HFF-Myc (cell line): ENCODE data around the gene SOD3.

ENCODE experiments used
- DNase-seq: peaks from one replicate; pipeline ENCODE4 v3.0.0-alpha.2; 2011; ENCODE audit warnings: low read depth; ENCODE audit errors: extremely low read depth
- H3K4me3 ChIP-seq: replicated peaks from 2 replicates; pipeline ENCODE4 v1.5.1; 2011; ENCODE audit warnings: low read depth, mild to moderate bottlenecking, control low read depth, low read length
- TF ChIP-seq, protein P1 (sequence below): IDR thresholded peaks from 2 replicates; pipeline ENCODE4 v1.5.1; 2012; ENCODE audit warnings: mild to moderate bottlenecking, low read depth, low read length, control low read depth; ENCODE audit errors: missing control alignments

The SOD3 gene

DNA sequence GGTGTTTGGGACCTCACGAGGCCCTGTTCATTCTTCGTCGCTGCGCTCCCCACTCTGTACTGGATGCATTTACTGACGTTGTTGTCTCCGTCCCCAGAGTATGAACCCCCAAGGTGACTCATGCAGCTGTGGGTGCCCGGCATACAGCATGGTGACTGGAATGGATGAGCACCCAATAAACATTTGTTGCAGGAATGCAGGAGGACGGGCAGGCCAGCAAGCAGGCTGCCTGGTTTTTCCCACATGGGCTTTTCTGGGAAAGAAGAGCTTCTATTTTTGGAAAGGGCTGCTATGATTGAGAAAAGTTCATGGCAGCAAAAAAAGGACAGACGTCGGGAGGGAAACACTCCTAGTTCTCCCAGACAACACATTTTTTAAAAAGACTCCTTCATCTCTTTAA is 893 bp upstream of the SOD3 start:
- no peak for DNase-seq
- no peak overlapping the region for H3K4me3 ChIP-seq
- TF ChIP-seq, protein P1, sequence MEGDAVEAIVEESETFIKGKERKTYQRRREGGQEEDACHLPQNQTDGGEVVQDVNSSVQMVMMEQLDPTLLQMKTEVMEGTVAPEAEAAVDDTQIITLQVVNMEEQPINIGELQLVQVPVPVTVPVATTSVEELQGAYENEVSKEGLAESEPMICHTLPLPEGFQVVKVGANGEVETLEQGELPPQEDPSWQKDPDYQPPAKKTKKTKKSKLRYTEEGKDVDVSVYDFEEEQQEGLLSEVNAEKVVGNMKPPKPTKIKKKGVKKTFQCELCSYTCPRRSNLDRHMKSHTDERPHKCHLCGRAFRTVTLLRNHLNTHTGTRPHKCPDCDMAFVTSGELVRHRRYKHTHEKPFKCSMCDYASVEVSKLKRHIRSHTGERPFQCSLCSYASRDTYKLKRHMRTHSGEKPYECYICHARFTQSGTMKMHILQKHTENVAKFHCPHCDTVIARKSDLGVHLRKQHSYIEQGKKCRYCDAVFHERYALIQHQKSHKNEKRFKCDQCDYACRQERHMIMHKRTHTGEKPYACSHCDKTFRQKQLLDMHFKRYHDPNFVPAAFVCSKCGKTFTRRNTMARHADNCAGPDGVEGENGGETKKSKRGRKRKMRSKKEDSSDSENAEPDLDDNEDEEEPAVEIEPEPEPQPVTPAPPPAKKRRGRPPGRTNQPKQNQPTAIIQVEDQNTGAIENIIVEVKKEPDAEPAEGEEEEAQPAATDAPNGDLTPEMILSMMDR, result no peak

DNA sequence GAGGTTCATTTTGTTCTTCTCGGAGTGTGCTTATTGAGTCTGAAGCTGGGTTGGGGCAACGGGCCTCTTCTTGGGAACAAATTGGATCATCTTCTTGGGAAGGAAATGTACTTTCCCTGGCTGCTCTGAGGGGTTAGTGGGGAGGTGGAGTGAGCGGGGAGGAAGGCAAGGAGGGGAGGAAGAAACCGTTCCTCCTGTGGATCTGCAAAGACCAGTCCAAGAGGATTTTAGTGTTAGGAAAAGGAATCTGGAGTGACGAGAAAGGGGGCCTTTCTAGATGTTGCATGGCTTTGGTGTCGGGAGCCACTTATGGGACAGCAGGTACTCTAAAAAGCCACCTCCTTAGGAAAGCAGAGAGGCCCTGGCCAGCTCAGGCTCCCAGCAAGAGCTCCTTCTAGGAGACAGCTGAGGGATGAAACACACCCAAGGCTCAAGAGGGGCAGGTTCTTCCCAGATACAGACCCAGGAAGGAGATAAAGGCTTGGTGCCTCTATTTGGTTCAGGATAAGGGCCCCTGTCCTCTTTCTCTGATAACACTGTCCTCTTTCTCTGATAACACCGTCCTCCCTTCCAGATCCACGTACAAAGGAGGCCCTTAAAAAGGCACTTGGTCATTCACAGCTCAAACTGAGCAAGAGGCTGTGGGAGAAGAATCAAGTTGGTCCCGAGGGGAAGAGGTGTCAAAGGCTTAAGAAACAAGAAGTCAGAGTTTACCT is 451 bp downstream of the SOD3 start:
- no peak for DNase-seq
- TF ChIP-seq, protein P1, result no peak
- H3K4me3 ChIP-seq, result no peak overlapping the region

DNA sequence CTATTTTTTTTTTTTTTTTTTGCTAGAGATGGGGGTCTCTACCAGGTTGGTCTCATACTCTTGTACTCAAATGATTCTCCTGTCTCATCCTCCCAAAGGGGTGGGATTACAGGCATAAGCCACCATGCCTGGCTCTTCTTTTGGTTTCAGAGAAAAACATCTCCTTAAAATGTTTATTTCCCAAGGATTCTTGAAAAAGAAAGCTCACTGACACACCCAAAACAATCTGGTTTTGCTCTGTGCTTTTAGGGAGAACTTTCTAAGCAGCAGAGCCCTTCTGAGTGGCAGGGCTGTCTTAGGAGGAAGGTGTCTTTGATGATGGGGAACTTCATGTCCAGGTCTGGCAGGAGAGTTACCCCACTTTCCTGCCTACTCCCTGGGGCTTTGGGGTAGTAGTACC is 1.2 kb downstream of the SOD3 start:
- DNase-seq, result no peak
- no peak overlapping the region for H3K4me3 ChIP-seq
- TF ChIP-seq, protein P1, result no peak

DNA sequence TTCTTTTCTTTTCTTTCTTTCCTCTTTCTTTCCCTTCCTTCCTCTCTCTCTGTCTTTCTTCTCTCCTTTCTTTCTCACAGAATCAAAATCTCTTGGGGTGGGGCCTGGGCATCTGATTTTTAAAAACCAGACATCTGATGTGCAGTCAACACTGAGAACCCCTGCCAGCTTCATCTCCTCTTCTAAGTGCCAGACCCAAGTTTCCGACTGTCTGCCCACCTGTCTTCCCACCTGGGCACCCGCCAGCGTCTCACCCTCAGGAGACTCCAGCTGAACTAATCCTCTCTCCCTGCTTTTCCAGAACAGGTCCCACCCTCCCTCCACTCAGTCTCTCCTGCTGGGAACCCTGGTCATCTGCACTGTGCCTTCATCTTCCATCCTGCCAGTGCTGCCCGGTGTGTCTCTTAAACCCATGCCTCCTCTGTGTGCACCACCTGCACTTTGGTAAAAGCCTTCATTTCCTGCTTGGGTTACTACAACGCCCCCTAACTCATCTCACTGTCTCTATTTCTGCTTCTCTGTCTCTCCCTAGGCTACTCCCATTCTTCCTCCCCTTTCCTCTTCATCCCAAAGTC is 2.8 kb downstream of the SOD3 start:
- H3K4me3 ChIP-seq, result no peak overlapping the region
- TF ChIP-seq, protein P1, result no peak
- no peak for DNase-seq

DNA sequence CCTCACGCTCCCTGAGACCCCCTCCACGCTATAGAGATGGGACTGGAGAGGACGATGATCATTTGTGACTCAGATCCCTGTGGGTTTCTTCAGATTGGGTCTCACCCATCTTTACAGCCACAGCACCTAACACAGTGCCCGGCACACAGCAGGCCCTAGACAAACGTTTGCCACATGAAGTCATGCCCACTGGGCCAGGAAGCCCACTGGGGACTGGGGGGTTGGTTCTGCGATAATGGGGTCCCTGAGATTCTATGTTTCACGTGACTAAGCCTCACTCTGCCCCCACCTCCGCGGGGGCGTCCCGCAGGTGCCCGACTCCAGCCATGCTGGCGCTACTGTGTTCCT is 3.8 kb downstream of the SOD3 start:
- TF ChIP-seq, protein P1, result no peak
- DNase-seq, result no peak
- H3K4me3 ChIP-seq, result no peak overlapping the region

DNA sequence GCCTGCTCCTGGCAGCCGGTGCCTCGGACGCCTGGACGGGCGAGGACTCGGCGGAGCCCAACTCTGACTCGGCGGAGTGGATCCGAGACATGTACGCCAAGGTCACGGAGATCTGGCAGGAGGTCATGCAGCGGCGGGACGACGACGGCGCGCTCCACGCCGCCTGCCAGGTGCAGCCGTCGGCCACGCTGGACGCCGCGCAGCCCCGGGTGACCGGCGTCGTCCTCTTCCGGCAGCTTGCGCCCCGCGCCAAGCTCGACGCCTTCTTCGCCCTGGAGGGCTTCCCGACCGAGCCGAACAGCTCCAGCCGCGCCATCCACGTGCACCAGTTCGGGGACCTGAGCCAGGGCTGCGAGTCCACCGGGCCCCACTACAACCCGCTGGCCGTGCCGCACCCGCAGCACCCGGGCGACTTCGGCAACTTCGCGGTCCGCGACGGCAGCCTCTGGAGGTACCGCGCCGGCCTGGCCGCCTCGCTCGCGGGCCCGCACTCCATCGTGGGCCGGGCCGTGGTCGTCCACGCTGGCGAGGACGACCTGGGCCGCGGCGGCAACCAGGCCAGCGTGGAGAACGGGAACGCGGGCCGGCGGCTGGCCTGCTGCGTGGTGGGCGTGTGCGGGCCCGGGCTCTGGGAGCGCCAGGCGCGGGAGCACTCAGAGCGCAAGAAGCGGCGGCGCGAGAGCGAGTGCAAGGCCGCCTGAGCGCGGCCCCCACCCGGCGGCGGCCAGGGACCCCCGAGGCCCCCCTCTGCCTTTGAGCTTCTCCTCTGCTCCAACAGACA is 4.4 kb downstream of the SOD3 start:
- TF ChIP-seq, protein P1, result no peak
- no peak for DNase-seq
- H3K4me3 ChIP-seq, result no peak overlapping the region; the same call in 1 of the 2 replicates
